Central memory CD4-positive, alpha-beta T cell (primary cell): ENCODE results near the gene VSIG10L.
A peak's percentile ranks its signal among the peaks of the same experiment; 100 is the strongest.

Experiments used
- DNase-seq: peaks from one replicate; pipeline ENCODE4 v3.0.0; 2022

The VSIG10L gene

GRCh38 chr19:51337861-51338562 lies 3.9 kb downstream of the VSIG10L start:
- no peak for DNase-seq

DNA sequence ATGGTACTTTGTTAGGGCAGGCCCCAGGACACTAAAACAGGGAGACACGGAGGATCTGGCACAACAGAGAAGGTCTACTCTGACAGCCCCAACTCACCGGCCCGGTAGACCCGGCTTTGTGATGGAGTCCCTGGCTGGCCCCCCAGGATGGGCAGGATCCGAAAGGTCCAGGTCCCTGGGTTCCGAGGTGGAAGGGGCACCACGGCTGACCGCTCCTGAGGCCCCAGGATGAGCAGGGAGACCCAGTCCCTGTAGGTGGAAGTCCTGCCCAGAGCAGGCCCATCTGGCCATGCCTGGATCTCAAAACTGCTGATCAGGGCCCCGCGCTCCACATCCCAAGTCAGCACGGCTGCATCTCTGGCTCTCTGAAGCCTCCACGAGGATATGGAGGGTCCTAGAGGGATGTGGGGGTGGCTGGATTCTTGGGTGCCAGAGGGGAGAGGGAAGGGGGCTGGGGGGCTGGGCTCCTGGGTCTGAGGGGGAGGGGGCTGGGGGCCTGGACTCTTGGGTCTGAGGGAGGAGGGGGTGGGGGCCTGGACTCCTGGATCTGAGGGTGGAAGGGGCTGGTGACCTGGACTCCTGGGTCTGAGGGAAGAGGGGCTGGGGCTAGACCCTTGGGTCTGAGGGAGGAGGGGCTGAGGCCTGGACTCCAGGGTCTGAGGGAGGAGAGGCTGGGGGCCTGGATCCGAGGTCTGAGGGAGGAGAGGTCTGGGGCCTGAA lies 4.6 kb downstream of the VSIG10L start:
- DNase-seq: no peak

DNA sequence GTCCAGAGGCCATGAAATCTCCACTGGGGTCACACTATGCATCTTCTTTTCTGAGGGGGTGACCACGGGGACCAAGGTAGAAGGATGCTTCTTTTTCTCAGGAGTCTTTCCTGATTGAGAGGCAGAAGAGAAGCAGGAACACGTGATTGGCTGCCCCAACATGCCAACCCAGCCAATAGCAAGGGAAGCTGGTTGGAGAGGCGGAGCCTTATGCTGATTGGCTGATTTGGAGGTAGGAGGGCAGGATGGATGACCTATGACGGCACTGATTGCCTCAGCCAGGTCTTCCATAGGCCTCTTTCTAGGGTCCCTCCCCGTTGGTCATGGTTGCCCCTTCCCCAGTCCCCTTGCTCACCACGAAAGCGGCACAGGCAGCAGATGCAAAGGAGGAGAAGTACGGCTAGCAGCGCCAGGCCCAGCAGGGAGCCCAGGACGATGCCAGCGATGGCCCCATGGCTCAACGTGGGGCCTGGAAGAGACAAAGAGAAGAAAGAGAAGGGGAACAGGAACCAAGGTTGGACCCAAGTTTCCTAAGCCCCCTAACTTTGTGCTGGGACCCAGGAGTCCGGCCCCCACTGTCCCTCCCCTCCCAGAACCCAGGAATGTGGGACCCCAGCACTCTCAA lies 8.0 kb downstream of the VSIG10L start:
- no peak for DNase-seq

DNA sequence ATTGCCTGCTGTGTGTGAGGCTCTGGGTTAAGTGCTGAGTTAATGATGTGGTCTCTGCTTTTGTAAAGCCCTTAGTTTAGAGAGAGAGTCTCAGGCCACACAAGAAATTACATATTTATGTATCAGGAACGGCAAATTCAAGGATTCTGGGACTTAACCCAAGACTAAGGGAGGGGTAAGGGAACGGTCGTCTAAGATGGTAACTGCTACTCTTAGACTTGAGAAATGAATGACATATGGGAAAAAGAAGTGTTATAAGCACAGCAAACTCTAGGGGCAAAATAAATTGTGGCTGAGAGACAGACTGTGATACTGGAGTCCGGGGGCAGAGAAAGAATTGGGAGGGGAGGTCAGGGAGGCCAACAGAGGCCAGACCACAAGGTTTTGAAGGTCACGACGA lies 10.2 kb downstream of the VSIG10L start:
- DNase-seq: no peak

DNA sequence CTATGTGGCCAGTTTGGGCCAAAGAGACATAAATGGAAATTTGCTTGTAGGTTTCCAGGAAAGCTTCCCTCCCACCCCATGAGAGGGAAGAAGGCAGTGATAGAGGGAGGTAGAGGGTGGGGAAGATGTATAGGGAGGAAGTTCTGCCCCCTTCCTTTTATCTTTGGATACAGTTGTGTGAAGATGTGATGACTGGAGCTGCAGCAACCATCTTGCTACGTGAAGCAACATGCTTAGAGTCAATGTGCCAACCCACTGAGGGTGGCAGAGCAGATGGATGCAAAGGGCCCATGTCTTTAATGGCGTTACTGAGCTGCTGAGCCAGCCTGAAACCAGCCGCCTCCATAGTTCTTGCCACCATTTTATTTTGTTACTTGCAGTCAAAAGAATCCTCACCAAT lies 10.7 kb downstream of the VSIG10L start:
- no peak for DNase-seq

GRCh38 chr19:51330366-51330765 lies 11.6 kb downstream of the VSIG10L start:
- no peak for DNase-seq

DNA sequence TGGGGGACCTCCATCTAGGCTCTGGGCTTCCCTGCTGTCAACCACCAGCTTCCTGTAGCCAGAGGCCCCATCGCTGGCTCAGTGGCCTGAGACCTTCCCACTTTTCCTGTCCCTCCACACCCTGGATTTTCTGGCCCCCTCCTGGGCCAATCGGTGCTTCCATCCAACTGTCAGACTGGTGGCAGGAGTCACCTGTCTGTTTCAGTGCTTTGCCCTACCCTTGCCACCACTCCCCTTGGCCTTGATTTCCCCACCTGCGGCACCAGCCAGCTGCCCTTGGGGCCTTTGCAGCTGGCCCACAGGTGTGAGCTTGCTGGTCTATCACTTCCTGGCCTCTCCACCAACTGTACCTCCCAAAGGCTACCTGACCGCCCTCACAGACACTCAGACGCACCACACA lies 12.5 kb downstream of the VSIG10L start:
- no peak for DNase-seq

- peak; percentile 28 for DNase-seq
Measured at GRCh38 chr19:51327066-51328001, 14.6 kb downstream of the VSIG10L start.

GRCh38 chr19:51326216-51327065 lies 15.5 kb downstream of the VSIG10L start:
- DNase-seq: no peak

GRCh38 chr19:51325161-51325976 lies 16.6 kb downstream of the VSIG10L start:
- DNase-seq: no peak

DNA sequence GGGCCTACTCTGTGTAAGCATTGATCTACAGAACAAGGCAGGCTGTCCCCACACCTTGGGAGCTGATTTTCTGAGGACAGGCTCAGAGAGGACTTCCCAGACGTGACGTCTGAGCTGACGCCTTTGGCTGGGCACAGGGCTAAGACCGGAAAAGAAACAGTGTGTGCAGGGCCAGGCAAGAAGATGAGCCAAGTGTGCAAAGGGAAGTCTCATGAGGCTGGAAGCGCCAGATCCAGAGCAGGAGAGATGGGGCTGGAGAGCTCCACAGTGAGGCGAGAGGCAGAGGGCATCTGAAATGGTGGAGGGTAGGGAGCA lies 17.8 kb downstream of the VSIG10L start:
- DNase-seq: no peak

DNA sequence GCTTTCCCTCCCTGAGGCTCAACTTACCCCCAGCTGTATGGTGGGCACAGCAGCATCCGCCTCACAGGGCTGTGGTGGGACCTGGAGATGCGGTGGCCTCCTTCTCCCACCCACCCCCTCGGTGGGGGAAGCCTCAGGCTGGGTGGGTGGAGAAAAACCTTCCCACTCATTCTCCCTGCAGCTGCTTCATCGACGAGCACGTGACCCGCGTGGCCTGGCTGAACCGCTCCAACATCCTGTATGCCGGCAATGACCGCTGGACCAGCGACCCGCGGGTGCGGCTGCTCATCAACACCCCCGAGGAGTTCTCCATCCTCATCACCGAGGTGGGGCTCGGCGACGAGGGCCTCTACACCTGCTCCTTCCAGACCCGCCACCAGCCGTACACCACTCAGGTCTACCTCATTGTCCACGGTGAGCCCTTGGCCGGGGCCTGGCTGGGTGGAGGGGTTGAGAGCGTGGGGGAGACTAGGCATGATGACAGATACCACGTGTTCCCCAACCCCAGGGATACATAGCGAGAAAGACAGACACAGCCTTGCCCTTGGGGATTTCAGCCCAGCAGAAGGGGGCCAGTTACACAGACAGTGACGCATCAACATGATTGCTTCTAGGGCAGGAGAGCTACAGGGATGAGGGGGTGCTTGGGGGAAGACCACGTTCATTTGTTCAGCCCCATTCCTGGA lies 18.3 kb downstream of the VSIG10L start:
- no peak for DNase-seq

- DNase-seq: no peak
Measured at GRCh38 chr19:51321799-51322198, 20.1 kb downstream of the VSIG10L start.

DNA sequence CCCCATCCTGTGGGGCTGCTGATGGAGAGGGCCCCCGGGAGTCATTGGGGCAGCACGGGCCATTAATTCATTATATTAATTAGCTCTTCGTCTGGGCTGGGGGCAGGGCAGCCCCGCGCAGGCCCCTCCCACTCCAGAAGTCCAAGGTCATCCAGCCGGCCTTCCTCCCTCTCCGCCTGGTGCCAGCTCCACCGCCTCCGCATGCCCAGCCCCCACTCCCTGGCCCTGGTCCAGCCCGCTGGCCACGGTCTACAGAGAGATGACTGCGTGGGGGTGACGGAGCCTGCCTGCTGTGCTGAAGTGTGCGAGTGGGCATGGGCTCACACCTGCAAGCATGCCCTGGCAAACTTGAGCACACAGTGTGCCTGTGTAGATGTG lies 21.7 kb downstream of the VSIG10L start:
- DNase-seq: no peak

DNA sequence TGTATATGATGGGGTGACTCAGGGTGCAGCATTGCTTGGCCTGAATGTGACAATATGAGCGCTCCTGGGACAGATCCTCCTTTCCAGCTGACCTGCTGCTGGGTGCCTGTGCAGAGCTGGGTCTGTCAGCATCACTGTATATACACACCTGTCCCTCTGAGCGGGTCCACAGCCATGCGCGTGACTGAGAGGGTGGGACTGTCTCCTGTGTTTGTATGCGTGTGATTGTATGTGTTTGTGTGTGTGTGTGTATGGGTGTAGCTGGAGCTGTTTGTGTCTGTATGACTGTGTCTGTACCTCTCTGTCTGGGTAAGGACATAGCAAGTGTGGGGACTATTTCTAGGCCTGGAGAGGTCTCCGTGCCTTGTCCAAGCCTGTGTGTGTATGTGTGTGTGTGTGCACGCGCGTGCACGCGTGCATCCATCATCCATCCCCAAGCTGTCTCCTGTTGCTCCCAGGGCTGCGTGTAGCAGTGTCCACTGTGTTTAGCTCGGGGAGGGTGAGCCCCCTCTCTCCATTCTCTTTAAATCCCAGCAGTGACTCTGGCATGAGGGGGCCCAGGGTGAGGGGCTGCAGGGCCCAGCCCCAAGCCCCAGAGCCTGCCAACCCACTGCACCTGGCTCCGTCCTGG lies 22.2 kb downstream of the VSIG10L start:
- DNase-seq: no peak

- DNase-seq: no peak
Measured at GRCh38 chr19:51318687-51319648, 23.0 kb downstream of the VSIG10L start.

GRCh38 chr19:51317968-51318367 lies 24.0 kb downstream of the VSIG10L start:
- DNase-seq: no peak

DNA sequence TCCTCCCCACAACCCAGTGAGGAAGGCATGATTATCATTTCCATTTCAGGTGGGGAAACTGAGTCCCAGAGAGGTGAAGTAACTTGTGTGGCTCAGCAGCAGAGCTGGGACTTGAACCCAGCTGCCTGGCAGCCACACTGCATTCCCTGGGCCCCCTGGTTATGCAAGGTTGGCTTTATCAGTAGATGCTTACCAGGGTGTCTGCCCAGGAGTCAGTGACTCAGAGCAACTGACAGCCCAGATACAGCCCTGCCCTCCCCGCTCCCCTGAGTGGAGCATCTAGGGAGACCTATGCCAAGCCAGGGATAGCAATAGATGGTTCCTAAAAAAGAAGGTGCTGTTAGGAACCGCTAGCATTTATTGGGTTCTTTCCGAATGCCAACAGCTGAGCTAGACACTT lies 24.6 kb downstream of the VSIG10L start:
- DNase-seq: no peak

GRCh38 chr19:51316688-51317087 lies 25.3 kb downstream of the VSIG10L start:
- DNase-seq: no peak
